SJSA1 (cell line): Measurements from ENCODE around the gene LCN15. TPM values are rescaled to one million over a fixed set of nuclear protein-coding genes. Genes with fewer than 3 reads are reported as not detected.
"Not testable (repeated sequence)": the region's sequence is repeated elsewhere in the genome, so short reads cannot be mapped to it uniquely, and the experiment has no call there.

ENCODE experiments used
- DNase-seq, 2 experiments: peaks; one replicate each; pipeline ENCODE4 v3.0.0-alpha.2; 2015 to 2020; ENCODE audit warnings: low spot score in 2 of 2, low read depth in 1 of 2
- H3K27ac ChIP-seq: fragments of 250-450 bp; sonication (Bioruptor Pico); 2 replicates; pipeline ENCODE4 v1.5.1; 2020; ENCODE audit warnings: mild to moderate bottlenecking, moderate library complexity
- H3K27me3 ChIP-seq: fragments of 250-450 bp; sonication (Bioruptor Pico); replicated peaks from 2 replicates; pipeline ENCODE4 v1.5.1; 2020; ENCODE audit warnings: mild to moderate bottlenecking, moderate library complexity
- H3K36me3 ChIP-seq: fragments of 250-450 bp; sonication (Bioruptor Pico); 2 replicates; pipeline ENCODE4 v1.5.1; 2020; ENCODE audit warnings: mild to moderate bottlenecking
- H3K4me1 ChIP-seq: fragments of 250-450 bp; sonication (Bioruptor Pico); replicated peaks from 2 replicates; pipeline ENCODE4 v1.6.1; 2021; ENCODE audit warnings: mild to moderate bottlenecking
- H3K4me3 ChIP-seq: fragments of 250-450 bp; sonication (Bioruptor Pico); 2 replicates; pipeline ENCODE4 v1.5.1; 2020; ENCODE audit warnings: mild to moderate bottlenecking
- H3K9me3 ChIP-seq: fragments of 250-450 bp; sonication (Bioruptor Pico); replicated peaks from 2 replicates; pipeline ENCODE4 v1.5.1; 2020; ENCODE audit warnings: mild to moderate bottlenecking
- total RNA-seq: library from RNA; depleted of rRNA; stranded (reverse); fragments of >200 nt; shearing (Covaris generic); gene quantifications from 2 replicates; pipeline ENCODE4 v1.2.3, GENCODE V29; 2014; rRNA removed

The LCN15 gene
- total RNA-seq, 1 experiment from 2014 or later, result not detected

GRCh38 chr9:136718345-136719194, 45.7 kb downstream of the LCN15 start:
- Histone ChIP-seq H3K27me3 (peaks cover 3% of the 10 kb centered on the region), H3K4me3 (no peak overlapping the region), H3K27ac (no peak overlapping the region), H3K36me3 (peaks cover 16% of the 10 kb centered on the region), H3K4me1 (no peaks in the 10 kb centered on the region), H3K9me3 (no peaks in the 10 kb centered on the region)
- no peak for DNase-seq

GRCh38 chr9:136717399-136717798, 46.9 kb downstream of the LCN15 start:
- Histone ChIP-seq H3K4me1 (no peaks in the 10 kb centered on the region), H3K27ac (no peak overlapping the region), H3K4me3 (no peak overlapping the region), H3K27me3 (peaks cover 13% of the 10 kb centered on the region), H3K9me3 (no peaks in the 10 kb centered on the region), H3K36me3 (peaks cover 5% of the 10 kb centered on the region)
- no peak for DNase-seq

- no peak overlapping the region for H3K4me3 ChIP-seq
Observed at GRCh38 chr9:136714893-136715274, 49.4 kb downstream of the LCN15 start.

GRCh38 chr9:136714096-136714892, 50.0 kb downstream of the LCN15 start:
- no peaks in the 10 kb centered on the region for H3K36me3 ChIP-seq
- no peaks in the 10 kb centered on the region for H3K9me3 ChIP-seq
- no peak for DNase-seq
- H3K27me3 ChIP-seq, result peaks cover 21% of the 10 kb centered on the region
- H3K4me3 ChIP-seq, result no peak overlapping the region
- H3K4me1 ChIP-seq, result no peaks in the 10 kb centered on the region
- H3K27ac ChIP-seq, result no peak overlapping the region

More at GRCh38 chr9:136714893-136715274, 49.4 kb downstream of the LCN15 start:
- Histone ChIP-seq H3K36me3 (no peaks in the 10 kb centered on the region), H3K27ac (no peak overlapping the region), H3K9me3 (no peaks in the 10 kb centered on the region), H3K27me3 (peaks cover 21% of the 10 kb centered on the region), H3K4me1 (no peaks in the 10 kb centered on the region)
- no peak for DNase-seq

- H3K27ac ChIP-seq, result no peak overlapping the region
- H3K4me3 ChIP-seq, result no peak overlapping the region
- peaks cover 21% of the 10 kb centered on the region for H3K27me3 ChIP-seq
- no peaks in the 10 kb centered on the region for H3K9me3 ChIP-seq
- no peaks in the 10 kb centered on the region for H3K36me3 ChIP-seq
- H3K4me1 ChIP-seq, result no peaks in the 10 kb centered on the region
- DNase-seq, result no peak
Observed at GRCh38 chr9:136713550-136713949, 50.8 kb downstream of the LCN15 start.

- H3K36me3 ChIP-seq, result no peaks in the 10 kb centered on the region
- no peak for DNase-seq
- H3K4me3 ChIP-seq, result no peak overlapping the region
- H3K27me3 ChIP-seq, result peaks cover 21% of the 10 kb centered on the region
- no peak overlapping the region for H3K27ac ChIP-seq
- H3K4me1 ChIP-seq, result no peaks in the 10 kb centered on the region
- no peaks in the 10 kb centered on the region for H3K9me3 ChIP-seq
Observed at GRCh38 chr9:136712690-136713544, 51.4 kb downstream of the LCN15 start.

GRCh38 chr9:136711751-136712689, 52.3 kb downstream of the LCN15 start, which contains the start of gene DIPK1B:
Gene DIPK1B (plus strand): TSS chr9:136712572. CDS start chr9:136712666, 94 bp downstream.
- Histone ChIP-seq H3K4me1 (no peaks in the 10 kb centered on the region), H3K27ac (no peak within 1 kb of the TSS), H3K4me3 (no peak within 1 kb of the TSS), H3K27me3 (peaks cover 22% of the 10 kb centered on the region), H3K36me3 (no peaks in the 10 kb centered on the region), H3K9me3 (no peaks in the 10 kb centered on the region)
- DNase-seq, result no peak

GRCh38 chr9:136711219-136711648, 53.1 kb downstream of the LCN15 start:
- H3K9me3 ChIP-seq, H3K4me1 ChIP-seq, H3K27ac ChIP-seq, H3K4me3 ChIP-seq, DNase-seq, H3K36me3 ChIP-seq: not testable (repeated sequence)
- H3K27me3 ChIP-seq, result peaks cover 29% of the 10 kb centered on the region

GRCh38 chr9:136710543-136710942, 53.8 kb downstream of the LCN15 start:
- DNase-seq, result no peak
- Histone ChIP-seq H3K36me3 (no peaks in the 10 kb centered on the region), H3K4me1 (no peaks in the 10 kb centered on the region), H3K27ac (no peak overlapping the region), H3K4me3 (no peak overlapping the region), H3K9me3 (no peaks in the 10 kb centered on the region), H3K27me3 (peaks cover 29% of the 10 kb centered on the region)

Other genes starting within 250 kb of the LCN15 start
- gene NOTCH1, start 218.5 kb downstream of the LCN15 start, total RNA-seq, result 6.0 and 8.0 TPM in 2 replicates
- 0.08 TPM in 1 of 2 replicates, not detected in the other for gene EGFL7, start 101.6 kb downstream of the LCN15 start, total RNA-seq
- 30.1 and 34.0 TPM in 2 replicates for gene AGPAT2, start 77.1 kb downstream of the LCN15 start, total RNA-seq
- gene DIPK1B, start 51.9 kb downstream of the LCN15 start, total RNA-seq, result not detected in 2 replicates
- gene LCN10, start 21.6 kb downstream of the LCN15 start, total RNA-seq, result not detected in 2 replicates
- not detected in 2 replicates for gene LCN6, start 16.0 kb downstream of the LCN15 start, total RNA-seq
- not detected in 2 replicates for gene LCN8, start 6.3 kb downstream of the LCN15 start, total RNA-seq
- 33.5 and 44.6 TPM in 2 replicates for gene TMEM141, start 26.8 kb upstream of the LCN15 start, total RNA-seq
- 0.16 TPM in 1 of 2 replicates, not detected in the other for gene CCDC183, start 31.8 kb upstream of the LCN15 start, total RNA-seq
- gene RABL6, start 43.4 kb upstream of the LCN15 start, total RNA-seq, result 57.5 and 97.2 TPM in 2 replicates
- 0.11 and 0.16 TPM in 2 replicates for gene AJM1, start 78.0 kb upstream of the LCN15 start, total RNA-seq
- gene PHPT1, start 84.9 kb upstream of the LCN15 start, total RNA-seq, result 64.1 and 70.5 TPM in 2 replicates
- gene MAMDC4, start 87.8 kb upstream of the LCN15 start, total RNA-seq, result 0.42 and 1.0 TPM in 2 replicates
- gene EDF1, start 101.8 kb upstream of the LCN15 start, total RNA-seq, result 266 and 387 TPM in 2 replicates
- gene TRAF2, start 122.0 kb upstream of the LCN15 start, total RNA-seq, result 11.3 and 17.1 TPM in 2 replicates
- gene FBXW5, start 180.2 kb upstream of the LCN15 start, total RNA-seq, result 89.0 and 93.8 TPM in 2 replicates
- gene C8G, start 180.7 kb upstream of the LCN15 start, total RNA-seq, result not detected in 2 replicates
- gene LCN12, start 187.8 kb upstream of the LCN15 start, total RNA-seq, result not detected in 2 replicates
- not detected in 2 replicates for gene PTGDS, start 213.0 kb upstream of the LCN15 start, total RNA-seq
- gene LCNL1, start 218.5 kb upstream of the LCN15 start, total RNA-seq, result not detected in 2 replicates
- 14.5 and 15.1 TPM in 2 replicates for gene PAXX, start 227.9 kb upstream of the LCN15 start, total RNA-seq
- gene CLIC3, start 232.1 kb upstream of the LCN15 start, total RNA-seq, result 0.89 TPM in 1 of 2 replicates, not detected in the other